K562 (cell line): ENCODE results near the gene TPK1. TPM values are rescaled to one million over a fixed set of nuclear protein-coding genes. Genes with fewer than 3 reads are reported as not detected.

ENCODE experiments used
- ATAC-seq: fragments of 200-7000 bp; cut with Tn5 transposase; 3 replicates; pipeline ENCODE4 v1.9.1; 2020; ENCODE audit warnings: moderate library complexity
- BruUV-seq: library from RNA; stranded (reverse); fragments of 400-500 nt; replicated peaks from 2 replicates; lab custom pipeline; 2021; lab: Mats Ljungman, UMichigan
- CTCF ChIA-PET: fragments of 300-600 bp; formaldehyde crosslinking; extraction: SDS; loops from one replicate; lab custom pipeline; 2021; ENCODE audit warnings: low intra/inter-chr PET ratio; lab: Yijun Ruan, JAX
- POLR2A ChIA-PET: fragments of 300-600, 350-650 bp; sonication (Branson Sonifier 250); formaldehyde crosslinking; extraction: SDS; loops from one replicate; lab custom pipeline; 2021; ENCODE audit warnings: antibody characterized with exemption, inconsistent platforms; lab: Yijun Ruan, JAX
- DNase-seq, 4 experiments: peaks; one replicate each; pipeline versions ENCODE4 v3.0.0 to v3.0.0-alpha.2; 2011 to 2018; ENCODE audit warnings: low spot score in 3 of 4, mixed read lengths in 3 of 4; ENCODE audit errors: extremely low read depth in 1 of 4
- FAIRE-seq: peaks from 2 replicates; lab custom pipeline; 2011; peaks lifted over from hg19 to GRCh38; lab: Jason Lieb, UNC
- H2AFZ ChIP-seq: 2 replicates; pipeline ENCODE4 v1.6.0; 2011; ENCODE audit warnings: low read depth, low read length, control low read depth, inconsistent platforms
- H3K27ac ChIP-seq: fragments of 200-600 bp; 3 replicates; pipeline ENCODE4 v1.8.0; 2011; ENCODE audit warnings: low read depth, mild to moderate bottlenecking, control low read depth, inconsistent platforms, low read length, moderate library complexity, mixed read lengths; ENCODE audit errors: extremely low read depth
- H3K27me3 ChIP-seq, 2 experiments: fragments of 300-600 bp in 1 of 2; 2 replicates in 1 of 2; 3 replicates in 1 of 2; pipeline versions ENCODE4 v1.6.0 to v1.8.0; 2011; ENCODE audit warnings: inconsistent platforms in 2 of 2, low read length in 2 of 2, mild to moderate bottlenecking in 1 of 2, mixed read lengths in 1 of 2, moderate library complexity in 1 of 2; ENCODE audit not compliant: control insufficient read depth in 2 of 2, insufficient read depth in 2 of 2
- H3K36me3 ChIP-seq: fragments of 300-600 bp; 3 replicates; pipeline ENCODE4 v1.8.0; 2011; ENCODE audit warnings: mild to moderate bottlenecking, low read length, inconsistent platforms; ENCODE audit not compliant: control insufficient read depth, insufficient read depth
- H3K4me1 ChIP-seq, 2 experiments: fragments of 200-600 bp in 1 of 2; replicated peaks in 1 of 2; 2 replicates in 1 of 2; 3 replicates in 1 of 2; pipeline versions ENCODE4 v1.5.1 to v1.8.0; 2011; ENCODE audit warnings: inconsistent platforms in 2 of 2, low read length in 2 of 2, mild to moderate bottlenecking in 1 of 2, mixed read lengths in 1 of 2, moderate library complexity in 1 of 2; ENCODE audit not compliant: control insufficient read depth in 2 of 2, insufficient read depth in 2 of 2
- H3K4me2 ChIP-seq: 2 replicates; pipeline ENCODE4 v1.6.1; 2011; ENCODE audit warnings: low read length, control low read depth, inconsistent platforms, mixed read lengths; ENCODE audit not compliant: insufficient read depth
- H3K4me3 ChIP-seq: fragments of 200-600 bp; sonication (generic), shearing (Covaris generic); 2 replicates; pipeline ENCODE4 v1.5.1; 2016; ENCODE audit warnings: control low read depth, inconsistent platforms
- H3K79me2 ChIP-seq: fragments of 200-600 bp; 3 replicates; pipeline ENCODE4 v1.8.0; 2011; ENCODE audit warnings: low read length, inconsistent platforms; ENCODE audit not compliant: control insufficient read depth, insufficient read depth
- H3K9ac ChIP-seq, 2 experiments: 2 replicates each; pipeline versions ENCODE4 v1.6.0 to v1.6.1; 2011; ENCODE audit warnings: low read depth in 2 of 2, low read length in 2 of 2, control low read depth in 1 of 2, inconsistent platforms in 1 of 2, mild to moderate bottlenecking in 1 of 2, mixed read lengths in 1 of 2; ENCODE audit not compliant: insufficient read depth in 1 of 2
- H3K9me1 ChIP-seq: one replicate; pipeline ENCODE4 v1.6.0; 2011; ENCODE audit warnings: inconsistent platforms, mild to moderate bottlenecking, low read length, moderate library complexity; ENCODE audit not compliant: control insufficient read depth, insufficient read depth
- H3K9me3 ChIP-seq: replicated peaks from 2 replicates; pipeline ENCODE4 v1.5.1; 2011; ENCODE audit warnings: low read depth, low read length, inconsistent platforms; ENCODE audit not compliant: control insufficient read depth, insufficient read depth
- H4K20me1 ChIP-seq: replicated peaks from 2 replicates; pipeline ENCODE4 v1.6.1; 2011; ENCODE audit warnings: low read length, inconsistent platforms, mixed read lengths; ENCODE audit not compliant: control insufficient read depth, insufficient read depth
- CREB1 ChIP-seq, 2 experiments: sonication (generic) in 1 of 2; formaldehyde crosslinking in 1 of 2; IDR thresholded peaks; 2 replicates each; pipeline versions ENCODE4 v1.6.1 to v1.8.0; 2012 to 2022; ENCODE audit warnings: inconsistent platforms in 1 of 2, mild to moderate bottlenecking in 1 of 2, missing genetic modification reagents in 1 of 2, moderate library complexity in 1 of 2
- HOXB6 ChIP-seq: fragments of 250-450 bp; sonication (Bioruptor Pico); IDR thresholded peaks from 2 replicates; pipeline ENCODE4 v1.5.1; 2022; ENCODE audit warnings: mild to moderate bottlenecking, borderline replicate concordance
- MAFG ChIP-seq: fragments of 450-650 bp; conservative IDR thresholded peaks from 2 replicates; pipeline ENCODE4 v1.6.1; 2016; ENCODE audit warnings: missing genetic modification characterization, missing compliant biosample characterization
- PHTF2 ChIP-seq: fragments of 250-450 bp; sonication (Bioruptor Pico); IDR thresholded peaks from 2 replicates; pipeline ENCODE4 v1.5.0; 2021; ENCODE audit warnings: mild to moderate bottlenecking
- RAD51 ChIP-seq: fragments of 450-650 bp; IDR thresholded peaks from 2 replicates; pipeline ENCODE4 v1.7.1; 2016; ENCODE audit warnings: low read depth, mild to moderate bottlenecking, borderline replicate concordance
- RBM39 ChIP-seq: fragments of 200-400 bp; formaldehyde crosslinking; optimal IDR thresholded peaks from 2 replicates; pipeline ENCODE3; 2018; ENCODE audit warnings: low read depth, low read length
- TFE3 ChIP-seq: fragments of 450-650 bp; formaldehyde crosslinking; IDR thresholded peaks from 2 replicates; pipeline ENCODE4 v1.4.0; 2020; ENCODE audit warnings: mild to moderate bottlenecking, mixed read lengths
- TOE1 ChIP-seq, 2 experiments: fragments of 450-650 bp in 1 of 2; sonication (generic) in 1 of 2; formaldehyde crosslinking in 1 of 2; IDR thresholded peaks; 2 replicates each; pipeline versions ENCODE4 v1.7.1 to v1.8.0; 2016 to 2022; ENCODE audit warnings: borderline replicate concordance in 2 of 2, mild to moderate bottlenecking in 2 of 2, antibody characterized with exemption in 1 of 2, inconsistent platforms in 1 of 2, low read depth in 1 of 2, missing genetic modification reagents in 1 of 2, moderate library complexity in 1 of 2
- USF2 ChIP-seq: sonication (generic); formaldehyde crosslinking; IDR thresholded peaks from 2 replicates; pipeline ENCODE4 v1.5.0; 2020; ENCODE audit warnings: missing genetic modification reagents
- WGBS: fragments of 100-300 bp; shearing (Covaris generic); methylation state at CpG from one replicate; pipeline ENCODE4 v1.1.6; 2016; ENCODE audit warnings: low coverage, mixed read lengths; ENCODE audit not compliant: insufficient coverage; ENCODE audit errors: missing lambda C conversion rate; 5-methylcytosine and 5-hydroxymethylcytosine counted together
- in situ Hi-C: fragments of 300-500 bp; cut with MboI; formaldehyde crosslinking; loops from 4 replicates; pipeline ENCODE4 v1.15.0; 2018; ENCODE audit warnings: inconsistent platforms, mixed read lengths
- intact Hi-C: fragments of 100-400 bp; cut with micrococcal nuclease; formaldehyde crosslinking; loops from 2 replicates; pipeline ENCODE4 v1.14.2; 2022
- polyA plus RNA-seq, 8 experiments: library from polyadenylated mRNA; depleted of rRNA in 4 of 8; stranded (reverse) in 5 of 8; unstranded in 3 of 8; fragments of >200 nt; fragmentation: Nextera tagmentation in 2 of 8; fragmentation: Illumina TruSeq in 1 of 8; extraction: Ambion mirVana in 2 of 8; extraction: Trizol in 1 of 8; gene quantifications; 2 replicates each; pipeline versions ENCODE4 v1.2.1 to v1.2.3, GENCODE V29; 2011 to 2014; ENCODE audit warnings: inconsistent platforms in 1 of 8, missing spikeins in 1 of 8
- total RNA-seq, 7 experiments: library from RNA; depleted of rRNA in 6 of 7; stranded (reverse); fragments of >200 nt in 6 of 7; fragmentation: Illumina TruSeq in 2 of 7; extraction: Trizol in 2 of 7; gene quantifications; 2 replicates each; pipeline versions ENCODE4 v1.2.1 to v1.2.3, GENCODE V29; 2011 to 2021; ENCODE audit warnings: low replicate concordance in 1 of 7

TPK1 gene
- total and polyA plus RNA-seq, 9 of the 15 experiments (the other 6 are each of a cell fraction or from before 2014, with no cell fraction given) = 5.1 to 16.2 (median 9.2) TPM

- Histone ChIP-seq H3K9me3 (no peaks in the 10 kb centered on the region), H4K20me1 (no peaks in the 10 kb centered on the region), H3K9me1 (no peaks in the 10 kb centered on the region)
- FAIRE-seq = no peak
- no peak for DNase-seq
- no peak for ATAC-seq
- 0 out of 2 replicates have a peak, but pooled peaks have one; percentile 22 for TF ChIP-seq TOE1 (IDR thresholded peaks at IDR 0.05; ENCODE audit: borderline replicate concordance)
- no peak for TF ChIP-seq TOE1 (CRISPR knock-in tag; IDR thresholded peaks at IDR 0.05; ENCODE audit: borderline replicate concordance, low read depth)
- TF ChIP-seq RAD51 = peak; percentile 72
- TF ChIP-seq RBM39 = no peak
- no peak for TF ChIP-seq PHTF2 (CRISPR knock-in tag)
- TF ChIP-seq CREB1 (IDR thresholded peaks at IDR 0.05) = no peak
- no peak for TF ChIP-seq CREB1 (CRISPR knock-in tag; IDR thresholded peaks at IDR 0.05)
- TF ChIP-seq USF2 (CRISPR knock-in tag) = peak; percentile 25; the same call in 1 of the 2 replicates
- no peak for TF ChIP-seq MAFG (tag)
- TF ChIP-seq TFE3 (CRISPR knock-in tag) = peak; percentile 94
- TF ChIP-seq HOXB6 (CRISPR knock-in tag) = no peak
- TF ChIP-seq, all 486 proteins: peak for 4
- BruUV-seq = no TSS peak
- ChIA-PET CTCF (no interaction called here), POLR2A (interaction anchor here (0.8 kb wide), 1 partner anchor 459 kb away, joined by 4 read pairs; no protein-coding TSS in a partner anchor)
- Histone ChIP-seq H3K36me3 (no peaks in the 10 kb centered on the region), H3K4me2 (no peak overlapping the region), H3K4me3 (no peak overlapping the region), H3K27me3 (no peaks in the 10 kb centered on the region), H3K9ac (no peak overlapping the region), H3K79me2 (no peaks in the 10 kb centered on the region), H2AFZ (no peak overlapping the region), H3K27ac (no peak overlapping the region), H3K4me1 (no peaks in the 10 kb centered on the region)
- 0% methylated on average over 1 of the region's 1 CpG for WGBS
- in situ Hi-C loops (no loop called here), intact Hi-C loops (loop anchor here (10.0 kb wide), 2 partner anchors 147 to 757 kb away; no protein-coding TSS in a partner anchor)
Measured at GRCh38 chr7:144857463-144857862, 21.6 kb upstream of the TPK1 start.
